Right hindlimb (tissue), 1 donor: Measurements from ENCODE around the gene ASB18.

ENCODE experiments used
- DNase-seq: peaks from one replicate; pipeline ENCODE4 v3.0.0-alpha.2; 2018

ASB18 gene

GRCh38 chr2:236173729-236174607 lies 90.2 kb downstream of the ASB18 start:
- no peak for DNase-seq

- DNase-seq = no peak
Measured at GRCh38 chr2:236173036-236173728, 91.0 kb downstream of the ASB18 start.

- no peak for DNase-seq
Measured at GRCh38 chr2:236172255-236173035, 91.8 kb downstream of the ASB18 start.

- DNase-seq = no peak
Measured at GRCh38 chr2:236171680-236172254, 92.4 kb downstream of the ASB18 start.

GRCh38 chr2:236171181-236171679 lies 93.0 kb downstream of the ASB18 start:
- no peak for DNase-seq

GRCh38 chr2:236170590-236171165 lies 93.5 kb downstream of the ASB18 start:
- DNase-seq = no peak

GRCh38 chr2:236169741-236170589 lies 94.2 kb downstream of the ASB18 start:
- DNase-seq = no peak

GRCh38 chr2:236169151-236169721 lies 95.0 kb downstream of the ASB18 start:
- DNase-seq = no peak

GRCh38 chr2:236168110-236169080 lies 95.8 kb downstream of the ASB18 start, which contains the start of gene GBX2:
Gene GBX2 (minus strand): TSS chr2:236168386. CDS start chr2:236167971, 415 bp downstream.
- peak; percentile 80 for DNase-seq

- no peak for DNase-seq
Measured at GRCh38 chr2:236167297-236168109, 96.7 kb downstream of the ASB18 start.

GRCh38 chr2:236166796-236167296 lies 97.4 kb downstream of the ASB18 start:
- DNase-seq = no peak

- DNase-seq = no peak
Measured at GRCh38 chr2:236165842-236166795, 98.1 kb downstream of the ASB18 start.

- DNase-seq = no peak
Measured at GRCh38 chr2:236164925-236165841, 99.0 kb downstream of the ASB18 start.

- no peak for DNase-seq
Measured at GRCh38 chr2:236164201-236164924, 99.8 kb downstream of the ASB18 start.

GRCh38 chr2:236163471-236164200 lies 100.6 kb downstream of the ASB18 start:
- DNase-seq = no peak
